IPS-NIHi11 (cell line): ENCODE measurements around the gene C19orf81.
"Not testable (repeated sequence)": the region's sequence is repeated elsewhere in the genome, so short reads cannot be mapped to it uniquely, and the experiment has no call there.

Experiments used
- DNase-seq: peaks from one replicate; pipeline ENCODE4 v3.0.0; 2012; ENCODE audit warnings: mixed read lengths, low spot score

The C19orf81 gene

GRCh38 chr19:50649433-50650391 is at the start of gene C19orf81:
C19orf81 (plus strand) TSS chr19:50649445; CDS start chr19:50649445, 0 bp downstream.
- DNase-seq = peak; percentile 66

- no peak for DNase-seq
Measured at GRCh38 chr19:50601407-50602088, 47.7 kb upstream of the C19orf81 start.

GRCh38 chr19:50602089-50602422 is 47.2 kb upstream of the C19orf81 start:
- DNase-seq = no peak

DNA sequence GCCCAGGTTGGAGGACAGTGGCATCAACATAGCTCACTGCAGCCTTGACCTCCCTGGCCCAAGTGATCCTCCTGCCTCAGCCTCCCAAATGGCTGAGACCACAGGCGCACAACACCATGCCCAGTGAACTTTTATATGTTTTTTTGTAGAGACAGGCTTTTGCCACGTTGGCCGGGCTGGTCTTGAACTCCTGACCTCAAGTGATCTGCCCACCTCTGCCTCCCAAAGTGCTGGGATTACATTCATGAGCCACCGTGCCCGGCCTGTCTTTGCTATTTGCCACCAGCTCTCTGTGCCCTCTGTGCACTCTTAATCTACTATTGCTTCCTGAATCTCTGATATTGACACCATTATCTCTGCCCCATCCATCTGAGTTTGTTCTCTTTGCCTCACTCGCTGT is 46.7 kb upstream of the C19orf81 start:
- DNase-seq = no peak

- no peak for DNase-seq
Measured at GRCh38 chr19:50602935-50603334, 46.3 kb upstream of the C19orf81 start.

GRCh38 chr19:50604264-50605073 is 44.8 kb upstream of the C19orf81 start:
- DNase-seq = not testable (repeated sequence)

GRCh38 chr19:50606059-50606836 is 43.0 kb upstream of the C19orf81 start:
- peak; percentile 26 for DNase-seq

DNA sequence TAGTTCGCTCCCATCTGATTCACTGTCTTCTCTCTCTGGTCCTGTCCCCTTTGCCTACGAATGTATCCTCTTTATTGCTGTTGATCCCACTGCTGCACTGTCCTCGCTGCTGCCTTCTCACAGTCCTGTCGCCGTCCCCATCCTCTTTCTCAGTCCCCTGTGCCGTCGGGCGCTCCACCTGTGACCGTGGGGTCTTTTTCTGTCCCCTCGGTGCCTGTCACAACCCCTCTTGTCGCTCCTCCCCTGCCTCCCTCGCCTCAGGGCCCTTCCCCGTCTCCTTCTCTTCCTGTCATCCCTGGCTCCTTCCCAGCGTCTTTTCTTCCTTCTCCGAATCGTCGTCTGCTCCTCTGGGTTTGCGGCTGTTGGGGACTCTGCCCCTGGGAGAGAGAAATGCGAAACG is 41.9 kb upstream of the C19orf81 start:
- DNase-seq = no peak

DNA sequence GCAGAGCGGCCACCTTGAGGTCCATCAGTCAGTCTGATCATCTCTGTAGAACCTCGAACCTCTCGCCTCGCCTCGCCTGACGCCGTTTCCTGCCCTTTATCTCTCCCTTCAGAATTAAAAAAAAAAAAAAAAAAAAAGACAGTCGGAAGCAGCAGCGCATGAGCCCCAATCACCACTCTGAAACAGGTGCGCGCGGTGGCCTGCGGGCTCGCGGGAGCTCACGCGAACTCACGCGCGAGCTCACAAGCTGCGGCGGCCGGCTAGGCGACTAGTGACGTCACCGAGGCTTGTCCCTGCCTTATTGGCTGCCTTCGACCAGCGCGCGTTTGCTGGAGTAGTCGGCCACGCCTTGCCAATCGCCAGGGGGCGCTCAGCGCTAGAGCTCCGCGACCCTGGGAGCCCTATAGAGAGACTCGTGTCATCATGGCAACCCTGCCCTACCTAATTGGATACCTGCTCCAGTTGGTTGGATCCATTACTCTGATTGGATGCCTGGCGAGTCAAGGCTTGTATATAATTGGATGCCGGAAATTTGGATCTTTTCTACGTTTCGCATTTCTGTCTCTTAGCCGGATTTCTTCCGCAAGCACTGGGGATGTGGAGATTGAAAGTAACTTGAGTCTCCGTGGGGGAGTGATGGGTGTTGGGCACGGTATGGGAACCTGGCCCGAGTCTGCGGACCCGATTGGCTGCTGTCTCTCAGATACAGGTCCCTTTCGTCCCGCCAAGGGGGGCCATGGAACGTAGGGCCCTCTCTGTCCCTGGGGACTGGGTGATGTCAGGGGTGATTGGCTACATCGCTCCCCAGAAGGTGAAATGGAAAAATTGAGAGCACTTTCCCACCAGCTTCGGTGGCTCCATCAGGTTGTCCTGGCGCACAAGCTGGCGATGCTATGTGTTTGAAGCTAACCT is 41.1 kb upstream of the C19orf81 start:
- peak; percentile 89 for DNase-seq

- DNase-seq = not testable (repeated sequence)
Measured at GRCh38 chr19:50612504-50613404, 36.5 kb upstream of the C19orf81 start.

DNA sequence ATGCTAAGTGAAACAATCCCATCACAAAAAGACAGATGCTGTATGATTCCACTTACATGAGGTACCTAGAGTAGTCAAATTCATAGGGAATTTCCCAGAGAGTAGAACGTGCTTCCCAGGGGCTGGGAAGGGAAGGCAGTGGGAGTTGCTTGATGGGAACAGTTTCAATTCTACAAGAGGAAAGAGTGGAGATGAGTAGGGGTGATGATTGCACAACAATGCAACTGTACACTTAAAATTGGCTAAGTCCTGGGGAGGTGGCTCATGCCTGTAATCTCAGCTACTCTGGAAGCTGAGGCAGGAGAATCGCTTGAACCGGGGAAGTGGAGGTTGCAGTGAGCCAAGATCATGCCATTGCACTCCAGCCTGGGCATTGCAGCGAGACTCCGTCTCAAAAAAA is 30.9 kb upstream of the C19orf81 start:
- not testable (repeated sequence) for DNase-seq

DNA sequence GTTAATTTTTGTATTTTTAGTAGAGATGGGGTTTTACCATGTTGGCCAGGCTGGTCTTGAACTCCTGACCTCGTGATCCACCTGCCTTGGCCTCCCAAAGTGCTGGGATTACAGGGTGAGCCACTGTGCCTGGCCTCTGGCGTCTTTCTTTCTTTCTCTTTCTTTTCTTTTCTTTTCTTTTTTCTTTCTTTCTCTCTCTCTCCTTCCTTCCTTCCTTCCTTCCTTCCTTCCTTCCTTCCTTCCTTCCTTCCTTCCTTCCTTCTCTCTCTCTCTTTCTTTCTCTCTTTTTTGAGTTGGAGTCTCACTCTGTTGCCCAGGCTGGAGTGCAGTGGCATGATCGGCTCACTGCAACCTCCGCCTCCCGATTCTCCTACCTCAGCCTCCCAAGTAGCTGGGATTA is 30.1 kb upstream of the C19orf81 start:
- DNase-seq = not testable (repeated sequence)

- DNase-seq = not testable (repeated sequence)
Measured at GRCh38 chr19:50620394-50620906, 28.8 kb upstream of the C19orf81 start.

DNA sequence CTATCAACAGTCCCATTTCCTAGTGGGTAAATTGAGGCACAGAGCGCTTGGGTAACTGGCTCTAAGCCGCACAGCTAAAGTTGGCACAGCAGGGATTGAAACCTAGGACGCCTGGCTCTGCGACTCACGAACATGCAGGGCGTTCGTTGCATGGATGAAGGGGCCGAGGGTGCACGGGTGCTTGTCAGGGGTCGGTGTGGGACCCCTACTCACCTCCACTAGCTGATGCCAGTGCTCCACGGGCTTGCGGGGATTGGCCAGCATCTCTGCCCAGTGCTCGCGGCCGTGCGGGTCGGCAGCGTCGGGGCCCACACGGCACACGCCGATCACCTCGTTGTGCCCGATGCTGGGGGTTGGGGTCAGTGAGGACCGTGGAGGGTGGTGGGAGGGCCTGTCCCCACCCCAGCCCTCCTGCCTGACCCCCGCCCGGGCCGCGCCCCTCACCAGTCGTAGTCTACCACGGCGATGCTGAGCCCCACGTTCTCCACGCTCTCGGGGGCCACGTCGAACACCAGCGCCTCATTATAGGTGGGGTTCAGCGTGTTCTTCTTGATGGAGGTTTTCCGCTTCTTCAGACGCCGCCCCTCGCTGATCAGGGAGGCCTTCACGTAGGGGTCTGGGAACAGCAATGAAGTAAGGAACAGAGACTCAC is 24.2 kb upstream of the C19orf81 start:
- DNase-seq = no peak

GRCh38 chr19:50626011-50626410 is 23.2 kb upstream of the C19orf81 start:
- DNase-seq = no peak

DNA sequence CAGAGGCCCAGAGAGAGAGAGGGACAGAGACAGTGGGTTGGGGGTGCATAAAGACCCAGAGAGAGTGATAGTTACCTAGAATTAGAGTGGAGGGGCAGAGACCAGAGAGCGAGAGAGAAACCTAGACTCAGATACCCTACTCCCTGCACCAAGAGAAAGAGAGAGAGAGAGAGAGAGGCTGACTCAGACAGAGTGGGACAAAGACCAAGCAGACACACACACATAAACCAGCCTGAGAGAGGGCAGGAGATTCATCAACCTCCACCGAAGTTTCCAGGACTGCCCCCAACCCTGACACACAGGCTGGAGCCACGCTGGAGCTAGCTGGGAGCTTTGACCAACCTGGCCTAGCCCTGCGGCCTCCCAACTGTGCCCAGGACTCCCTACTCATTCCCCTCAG is 22.4 kb upstream of the C19orf81 start:
- no peak for DNase-seq

DNA sequence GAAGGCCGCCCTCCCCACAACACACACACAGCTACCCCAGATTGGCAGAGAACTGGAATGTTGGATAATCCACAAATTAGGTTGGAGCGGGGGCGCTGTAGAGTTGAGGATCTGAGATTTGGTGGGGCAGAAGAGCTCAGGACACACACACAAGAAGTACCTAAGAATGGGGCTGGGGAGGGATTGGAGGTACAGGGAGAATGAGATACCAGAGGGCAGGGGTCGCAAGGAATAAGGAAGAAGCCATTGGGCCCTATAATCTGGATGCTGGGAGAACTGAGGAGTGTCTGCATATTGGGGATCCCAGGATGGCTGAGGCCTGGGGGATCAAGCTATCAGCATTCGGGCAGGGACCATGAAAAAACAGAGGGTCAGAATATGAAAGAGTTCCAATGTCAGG is 21.1 kb upstream of the C19orf81 start:
- DNase-seq = no peak

GRCh38 chr19:50628551-50628950 is 20.7 kb upstream of the C19orf81 start:
- no peak for DNase-seq

DNA sequence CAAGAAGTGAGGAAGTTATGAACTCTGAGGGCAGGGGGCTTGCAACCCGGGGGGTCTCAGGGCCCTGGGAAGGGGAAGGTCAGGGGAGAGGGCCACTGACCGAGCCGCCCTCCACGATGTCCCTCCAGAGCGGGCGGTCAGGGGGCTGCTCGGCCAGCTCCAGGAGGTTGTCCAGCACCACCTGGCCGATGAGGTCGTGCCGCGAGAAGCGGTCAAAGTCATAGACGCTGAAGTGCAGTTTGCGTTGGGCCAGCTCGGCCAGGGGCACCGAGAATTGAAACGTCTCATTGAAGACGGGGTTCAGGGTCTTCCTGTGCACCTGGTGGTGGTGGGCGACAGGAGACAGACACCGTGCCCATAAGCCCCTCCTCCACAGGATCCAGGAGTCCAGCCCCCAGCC is 20.1 kb upstream of the C19orf81 start:
- DNase-seq = no peak
